HCT116 (cell line): ENCODE measurements around the gene TNP1. TPM values are rescaled to one million over a fixed set of nuclear protein-coding genes. Genes with fewer than 3 reads are reported as not detected.

Source experiments
- ATAC-seq: fragments of 200-7000 bp; cut with Tn5 transposase; 2 replicates; pipeline ENCODE4 v1.9.1; 2020; ENCODE audit warnings: mild to moderate bottlenecking, moderate library complexity
- BruUV-seq: library from RNA; stranded (reverse); fragments of 400-500 nt; replicated peaks from 2 replicates; lab custom pipeline; 2021; lab: Mats Ljungman, UMichigan
- CTCF ChIA-PET: fragments of 300-600 bp; sonication (Branson Sonifier 250); formaldehyde crosslinking; loops from one replicate; lab custom pipeline; 2021; ENCODE audit warnings: antibody characterized with exemption; lab: Charles Lee
- POLR2A ChIA-PET: fragments of 300-600, 350-600 bp; sonication (Branson Sonifier 250); formaldehyde crosslinking; loops from one replicate; lab custom pipeline; 2021; ENCODE audit warnings: antibody characterized with exemption; lab: Charles Lee
- RAD21 ChIA-PET, 2 experiments: fragments of 300-600 bp; sonication (Branson Sonifier 250); formaldehyde crosslinking; loops; one replicate each; lab custom pipeline; 2023; ENCODE audit warnings: low total read pairs in 2 of 2; ENCODE audit not compliant: uncharacterized antibody in 2 of 2, unreplicated experiment in 2 of 2, low non-redundant PET in 1 of 2; lab: Charles Lee
- DNase-seq: peaks from one replicate; pipeline ENCODE4 v3.0.0-alpha.2; 2010; ENCODE audit warnings: low read depth, low spot score
- H2AFZ ChIP-seq: fragments of 200-600 bp; shearing (Covaris generic), sonication (generic); 2 replicates; pipeline ENCODE4 v1.6.1; 2017; ENCODE audit warnings: low read depth, mixed run types, mixed read lengths, antibody characterized with exemption, low read length; ENCODE audit not compliant: poor library complexity, severe bottlenecking
- H3K27ac ChIP-seq: 2 replicates; pipeline ENCODE4 v1.5.1; 2012; ENCODE audit warnings: low read depth, low read length
- H3K27me3 ChIP-seq: fragments of 200-600 bp; sonication (generic); 2 replicates; pipeline ENCODE4 v1.6.1; 2016; ENCODE audit warnings: mixed run types, low read length, mixed read lengths; ENCODE audit not compliant: insufficient read depth
- H3K36me3 ChIP-seq, 2 experiments: fragments of 200-500 bp in 1 of 2; fragments of 200-600 bp in 1 of 2; sonication (Bioruptor generic) in 1 of 2; sonication (generic) in 1 of 2; 2 replicates each; pipeline versions ENCODE4 v1.5.1 to v1.6.1; 2014 to 2016; ENCODE audit warnings: low read length in 2 of 2, inconsistent platforms in 1 of 2, mixed read lengths in 1 of 2, mixed run types in 1 of 2; ENCODE audit not compliant: insufficient read depth in 2 of 2, control insufficient read depth in 1 of 2
- H3K4me1 ChIP-seq, 2 experiments: fragments of 200-600 bp in 1 of 2; sonication (generic) in 1 of 2; 2 replicates each; pipeline versions ENCODE4 v1.5.1 to v1.6.1; 2012 to 2017; ENCODE audit warnings: low read length in 2 of 2, inconsistent platforms in 1 of 2, mild to moderate bottlenecking in 1 of 2, mixed read lengths in 1 of 2, mixed run types in 1 of 2, moderate library complexity in 1 of 2; ENCODE audit not compliant: insufficient read depth in 2 of 2, control insufficient read depth in 1 of 2
- H3K4me2 ChIP-seq: fragments of 200-600 bp; sonication (generic); 2 replicates; pipeline ENCODE4 v1.6.1; 2017; ENCODE audit warnings: mixed run types, low read length, mixed read lengths
- H3K4me3 ChIP-seq, 2 experiments: fragments of 200-600 bp in 1 of 2; sonication (generic) in 1 of 2; replicated peaks in 1 of 2; 2 replicates each; pipeline ENCODE4 v1.5.1; 2011 to 2016; ENCODE audit warnings: low read length in 2 of 2, control low read depth in 1 of 2, low read depth in 1 of 2, mild to moderate bottlenecking in 1 of 2, mixed read lengths in 1 of 2, mixed run types in 1 of 2
- H3K79me2 ChIP-seq: fragments of 200-600 bp; sonication (generic); 2 replicates; pipeline ENCODE4 v1.6.1; 2017; ENCODE audit warnings: mild to moderate bottlenecking, mixed run types, low read length, moderate library complexity, mixed read lengths; ENCODE audit not compliant: insufficient read depth
- H3K9ac ChIP-seq: fragments of 200-600 bp; sonication (generic); 2 replicates; pipeline ENCODE4 v1.6.1; 2016; ENCODE audit warnings: low read length, mixed read lengths
- H3K9me2 ChIP-seq: fragments of 200-600 bp; sonication (generic), shearing (Covaris generic); 2 replicates; pipeline ENCODE4 v1.6.1; 2017; ENCODE audit warnings: mixed run types, mild to moderate bottlenecking, moderate library complexity; ENCODE audit not compliant: insufficient read depth
- H3K9me3 ChIP-seq, 2 experiments: fragments of 200-500 bp in 1 of 2; fragments of 200-600 bp in 1 of 2; sonication (Bioruptor generic) in 1 of 2; sonication (generic) in 1 of 2; 2 replicates each; pipeline ENCODE4 v1.6.1; 2014 to 2017; ENCODE audit warnings: low read length in 2 of 2, mixed read lengths in 2 of 2, inconsistent platforms in 1 of 2, low read depth in 1 of 2, mild to moderate bottlenecking in 1 of 2, mixed run types in 1 of 2, moderate library complexity in 1 of 2; ENCODE audit not compliant: control insufficient read depth in 1 of 2, insufficient read depth in 1 of 2
- H4K20me1 ChIP-seq: fragments of 200-600 bp; sonication (generic), shearing (Covaris generic); 2 replicates; pipeline ENCODE4 v1.6.1; 2017; ENCODE audit warnings: mixed run types, mild to moderate bottlenecking, moderate library complexity; ENCODE audit not compliant: insufficient read depth
- ATF3 ChIP-seq: IDR thresholded peaks from 2 replicates; pipeline ENCODE4 v1.6.1; 2012
- CBX3 ChIP-seq: IDR thresholded peaks from 2 replicates; pipeline ENCODE4 v1.6.1; 2012; ENCODE audit warnings: low read depth
- CEBPB ChIP-seq: IDR thresholded peaks from 2 replicates; pipeline ENCODE4 v1.6.1; 2012; ENCODE audit warnings: low read depth
- EGR1 ChIP-seq: IDR thresholded peaks from 2 replicates; pipeline ENCODE4 v1.6.1; 2012; ENCODE audit warnings: low read depth
- SIN3A ChIP-seq: IDR thresholded peaks from 2 replicates; pipeline ENCODE4 v1.6.1; 2012; ENCODE audit warnings: low read depth
- TCF7L2 ChIP-seq: IDR thresholded peaks from 2 replicates; pipeline ENCODE4 v1.7.0; 2011; ENCODE audit warnings: borderline replicate concordance, inconsistent platforms; ENCODE audit not compliant: insufficient read depth, insufficient read length; ENCODE audit errors: extremely low read depth
- ZFX ChIP-seq: fragments of 450-650 bp; IDR thresholded peaks from 2 replicates; pipeline ENCODE4 v1.6.1; 2017
- intact Hi-C: fragments of 100-400 bp; cut with micrococcal nuclease; formaldehyde crosslinking; loops from 2 replicates; pipeline ENCODE4 v1.10.0; 2022
- total RNA-seq: library from RNA; stranded (reverse); gene quantifications from one replicate; pipeline ENCODE4 v1.2.1, GENCODE V29; 2021; ENCODE audit not compliant: unreplicated experiment
- TF ChIP-seq, protein P1 (sequence below), 3 experiments: fragments of 200-600 bp in 1 of 3; sonication (generic) in 1 of 3; IDR thresholded peaks in 2 of 3; conservative IDR thresholded peaks in 1 of 3; 2 replicates each; pipeline ENCODE4 v1.5.1; 2012 to 2017; ENCODE audit warnings: low read depth in 2 of 3, low read length in 2 of 3, antibody characterized with exemption in 1 of 3, borderline replicate concordance in 1 of 3, control low read depth in 1 of 3, mild to moderate bottlenecking in 1 of 3, mixed read lengths in 1 of 3, mixed run types in 1 of 3, moderate library complexity in 1 of 3; ENCODE audit not compliant: insufficient read depth in 1 of 3
- TF ChIP-seq, protein P2 (sequence below): IDR thresholded peaks from 2 replicates; pipeline ENCODE4 v1.6.1; 2012; ENCODE audit warnings: low read depth

TNP1 gene
- total RNA-seq, 1 experiment from 2014 or later: not detected

- BruUV-seq: no TSS peak
- CTCF ChIA-PET: no interaction called here
- DNase-seq: no peak
- H3K27ac ChIP-seq: no peak overlapping the region
- H3K9me3 ChIP-seq: no peaks in the 10 kb centered on the region
- RAD21 ChIA-PET: no interaction called here
- H3K4me3 ChIP-seq: no peak overlapping the region
- POLR2A ChIA-PET: no interaction called here
- H3K4me1 ChIP-seq: no peaks in the 10 kb centered on the region
- no peaks in the 10 kb centered on the region for H3K36me3 ChIP-seq
- H3K27me3 ChIP-seq: peaks cover 13% of the 10 kb centered on the region; the same call in 1 of the 2 replicates
- no peak overlapping the region for H3K4me2 ChIP-seq
- H3K9me2 ChIP-seq: no peaks in the 10 kb centered on the region
- intact Hi-C loops: no loop called here
- no peak for ATAC-seq
- H3K79me2 ChIP-seq: no peaks in the 10 kb centered on the region
- H4K20me1 ChIP-seq: no peaks in the 10 kb centered on the region
- H3K9ac ChIP-seq: no peak overlapping the region
- TF ChIP-seq SIN3A (no peak), ZFX (no peak), CBX3 (no peak), TCF7L2 (no peak), EGR1 (no peak), CEBPB (no peak), ATF3 (no peak)
- TF ChIP-seq, protein P1, sequence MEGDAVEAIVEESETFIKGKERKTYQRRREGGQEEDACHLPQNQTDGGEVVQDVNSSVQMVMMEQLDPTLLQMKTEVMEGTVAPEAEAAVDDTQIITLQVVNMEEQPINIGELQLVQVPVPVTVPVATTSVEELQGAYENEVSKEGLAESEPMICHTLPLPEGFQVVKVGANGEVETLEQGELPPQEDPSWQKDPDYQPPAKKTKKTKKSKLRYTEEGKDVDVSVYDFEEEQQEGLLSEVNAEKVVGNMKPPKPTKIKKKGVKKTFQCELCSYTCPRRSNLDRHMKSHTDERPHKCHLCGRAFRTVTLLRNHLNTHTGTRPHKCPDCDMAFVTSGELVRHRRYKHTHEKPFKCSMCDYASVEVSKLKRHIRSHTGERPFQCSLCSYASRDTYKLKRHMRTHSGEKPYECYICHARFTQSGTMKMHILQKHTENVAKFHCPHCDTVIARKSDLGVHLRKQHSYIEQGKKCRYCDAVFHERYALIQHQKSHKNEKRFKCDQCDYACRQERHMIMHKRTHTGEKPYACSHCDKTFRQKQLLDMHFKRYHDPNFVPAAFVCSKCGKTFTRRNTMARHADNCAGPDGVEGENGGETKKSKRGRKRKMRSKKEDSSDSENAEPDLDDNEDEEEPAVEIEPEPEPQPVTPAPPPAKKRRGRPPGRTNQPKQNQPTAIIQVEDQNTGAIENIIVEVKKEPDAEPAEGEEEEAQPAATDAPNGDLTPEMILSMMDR (IDR thresholded peaks at IDR 0.05 in 2 of 3, conservative IDR thresholded peaks at IDR 0.05 in 1 of 3; ENCODE audit: borderline replicate concordance in 1 of 3, insufficient read depth in 1 of 3, low read depth in 2 of 3, low read length in 2 of 3): no peak
- TF ChIP-seq, protein P2, sequence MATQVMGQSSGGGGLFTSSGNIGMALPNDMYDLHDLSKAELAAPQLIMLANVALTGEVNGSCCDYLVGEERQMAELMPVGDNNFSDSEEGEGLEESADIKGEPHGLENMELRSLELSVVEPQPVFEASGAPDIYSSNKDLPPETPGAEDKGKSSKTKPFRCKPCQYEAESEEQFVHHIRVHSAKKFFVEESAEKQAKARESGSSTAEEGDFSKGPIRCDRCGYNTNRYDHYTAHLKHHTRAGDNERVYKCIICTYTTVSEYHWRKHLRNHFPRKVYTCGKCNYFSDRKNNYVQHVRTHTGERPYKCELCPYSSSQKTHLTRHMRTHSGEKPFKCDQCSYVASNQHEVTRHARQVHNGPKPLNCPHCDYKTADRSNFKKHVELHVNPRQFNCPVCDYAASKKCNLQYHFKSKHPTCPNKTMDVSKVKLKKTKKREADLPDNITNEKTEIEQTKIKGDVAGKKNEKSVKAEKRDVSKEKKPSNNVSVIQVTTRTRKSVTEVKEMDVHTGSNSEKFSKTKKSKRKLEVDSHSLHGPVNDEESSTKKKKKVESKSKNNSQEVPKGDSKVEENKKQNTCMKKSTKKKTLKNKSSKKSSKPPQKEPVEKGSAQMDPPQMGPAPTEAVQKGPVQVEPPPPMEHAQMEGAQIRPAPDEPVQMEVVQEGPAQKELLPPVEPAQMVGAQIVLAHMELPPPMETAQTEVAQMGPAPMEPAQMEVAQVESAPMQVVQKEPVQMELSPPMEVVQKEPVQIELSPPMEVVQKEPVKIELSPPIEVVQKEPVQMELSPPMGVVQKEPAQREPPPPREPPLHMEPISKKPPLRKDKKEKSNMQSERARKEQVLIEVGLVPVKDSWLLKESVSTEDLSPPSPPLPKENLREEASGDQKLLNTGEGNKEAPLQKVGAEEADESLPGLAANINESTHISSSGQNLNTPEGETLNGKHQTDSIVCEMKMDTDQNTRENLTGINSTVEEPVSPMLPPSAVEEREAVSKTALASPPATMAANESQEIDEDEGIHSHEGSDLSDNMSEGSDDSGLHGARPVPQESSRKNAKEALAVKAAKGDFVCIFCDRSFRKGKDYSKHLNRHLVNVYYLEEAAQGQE: no peak
- no peak overlapping the region for H2AFZ ChIP-seq
Measured at GRCh38 chr2:216872040-216872439, 12.2 kb upstream of the TNP1 start.
